A549 (cell line): ENCODE results near the gene ZNRF3.

Experiments
- CHD2 ChIP-seq: fragments of 150-350 bp; IDR thresholded peaks from 2 replicates; pipeline ENCODE4 v1.6.1; 2014; ENCODE audit warnings: low read length; ENCODE audit not compliant: partially characterized antibody
- CTCF ChIP-seq: fragments of >200 bp; sonication (Bioruptor Twin); formaldehyde crosslinking; IDR thresholded peaks from 3 replicates; pipeline ENCODE4 v1.5.1; 2016
- E2F6 ChIP-seq: IDR thresholded peaks from 2 replicates; pipeline ENCODE4 v1.6.1; 2012; ENCODE audit warnings: low read depth, borderline replicate concordance
- FOSB ChIP-seq: fragments of 250-450 bp; sonication (Bioruptor Pico); IDR thresholded peaks from 2 replicates; pipeline ENCODE4 v1.5.0; 2020; ENCODE audit warnings: mild to moderate bottlenecking, moderate library complexity
- HOXA7 ChIP-seq: fragments of 250-450 bp; sonication (Bioruptor Pico); IDR thresholded peaks from 2 replicates; pipeline ENCODE4 v1.5.0; 2020; ENCODE audit warnings: mild to moderate bottlenecking, moderate library complexity
- RARB ChIP-seq: fragments of 250-450 bp; sonication (Bioruptor Pico); IDR thresholded peaks from 2 replicates; pipeline ENCODE4 v1.8.0; 2021; ENCODE audit warnings: mild to moderate bottlenecking, moderate library complexity

GRCh38 chr22:29000641-29001040 is 117.3 kb downstream of the ZNRF3 start:
- no peak for TF ChIP-seq CHD2
- TF ChIP-seq FOSB (CRISPR knock-in tag): no peak
- TF ChIP-seq RARB (CRISPR knock-in tag): no peak
- TF ChIP-seq E2F6: no peak
- TF ChIP-seq CTCF: no peak
- TF ChIP-seq HOXA7 (CRISPR knock-in tag): no peak
